HG03432 (cell line): ENCODE measurements around the gene HECW1.
A peak's percentile ranks its signal among the peaks of the same experiment; 100 is the strongest.
"Not testable (repeated sequence)": the region's sequence is repeated elsewhere in the genome, so short reads cannot be mapped to it uniquely, and the experiment has no call there.

Source experiments
- ATAC-seq: cut with Tn5 transposase; IDR thresholded peaks from one replicate; pipeline ENCODE4 v1.9.1; 2021; ENCODE audit warnings: mild to moderate bottlenecking, moderate library complexity; ENCODE audit not compliant: unreplicated experiment

Gene HECW1

GRCh38 chr7:43460733-43461348 lies 348.4 kb downstream of the HECW1 start:
- no peak for ATAC-seq

DNA sequence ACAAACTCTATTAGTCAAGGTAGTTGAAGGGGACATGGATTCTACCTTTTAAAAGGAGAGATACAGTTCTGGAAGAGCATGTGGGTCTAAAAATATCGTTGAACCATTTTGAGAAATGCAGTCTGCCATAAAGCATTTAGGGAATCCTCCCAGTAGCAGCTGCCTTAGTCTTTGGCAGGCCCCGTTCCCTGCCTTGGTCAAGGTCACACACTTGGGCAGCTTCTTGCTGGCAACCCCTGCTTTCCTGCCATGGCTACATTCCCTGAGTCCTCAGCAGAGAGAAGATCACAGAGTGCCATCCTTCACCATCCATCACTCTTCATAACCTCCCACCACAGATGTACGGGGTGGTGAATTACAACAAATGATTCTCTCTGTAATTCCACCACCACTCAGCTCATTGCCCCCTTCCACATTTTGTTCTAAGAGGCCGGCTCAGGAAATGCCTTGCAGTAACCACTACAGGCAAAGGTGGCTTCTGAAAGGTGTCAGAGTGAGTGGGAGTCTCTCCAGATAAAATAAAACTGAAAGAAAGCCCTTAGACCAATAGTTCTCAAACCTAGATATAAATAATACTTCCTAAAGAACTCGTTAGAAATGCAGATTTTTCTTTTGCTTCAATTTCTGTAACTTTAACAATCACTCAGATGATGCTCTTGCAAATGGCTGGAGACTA lies 349.0 kb downstream of the HECW1 start:
- peak; percentile 43 for ATAC-seq

DNA sequence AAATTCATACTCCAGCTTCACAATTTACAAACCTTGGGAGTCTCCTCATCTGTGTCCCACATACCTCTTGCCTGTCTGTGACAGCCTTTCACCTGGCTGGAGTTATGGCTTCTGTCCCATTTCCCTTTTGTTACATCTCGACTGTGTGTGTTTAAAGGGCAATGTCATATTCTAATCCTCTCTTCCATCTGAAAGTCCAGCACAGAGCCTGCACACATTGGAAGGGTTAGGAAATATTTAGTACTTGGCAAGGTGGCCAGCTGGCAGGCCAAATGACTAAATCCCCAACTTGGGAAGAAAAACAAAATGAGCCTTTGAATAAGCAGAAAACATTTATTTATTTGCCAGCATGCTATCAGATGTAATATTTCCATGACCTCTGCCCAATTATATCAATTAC lies 350.4 kb downstream of the HECW1 start:
- ATAC-seq, result no peak

- no peak for ATAC-seq
Measured at GRCh38 chr7:43463401-43463980, 351.0 kb downstream of the HECW1 start.

DNA sequence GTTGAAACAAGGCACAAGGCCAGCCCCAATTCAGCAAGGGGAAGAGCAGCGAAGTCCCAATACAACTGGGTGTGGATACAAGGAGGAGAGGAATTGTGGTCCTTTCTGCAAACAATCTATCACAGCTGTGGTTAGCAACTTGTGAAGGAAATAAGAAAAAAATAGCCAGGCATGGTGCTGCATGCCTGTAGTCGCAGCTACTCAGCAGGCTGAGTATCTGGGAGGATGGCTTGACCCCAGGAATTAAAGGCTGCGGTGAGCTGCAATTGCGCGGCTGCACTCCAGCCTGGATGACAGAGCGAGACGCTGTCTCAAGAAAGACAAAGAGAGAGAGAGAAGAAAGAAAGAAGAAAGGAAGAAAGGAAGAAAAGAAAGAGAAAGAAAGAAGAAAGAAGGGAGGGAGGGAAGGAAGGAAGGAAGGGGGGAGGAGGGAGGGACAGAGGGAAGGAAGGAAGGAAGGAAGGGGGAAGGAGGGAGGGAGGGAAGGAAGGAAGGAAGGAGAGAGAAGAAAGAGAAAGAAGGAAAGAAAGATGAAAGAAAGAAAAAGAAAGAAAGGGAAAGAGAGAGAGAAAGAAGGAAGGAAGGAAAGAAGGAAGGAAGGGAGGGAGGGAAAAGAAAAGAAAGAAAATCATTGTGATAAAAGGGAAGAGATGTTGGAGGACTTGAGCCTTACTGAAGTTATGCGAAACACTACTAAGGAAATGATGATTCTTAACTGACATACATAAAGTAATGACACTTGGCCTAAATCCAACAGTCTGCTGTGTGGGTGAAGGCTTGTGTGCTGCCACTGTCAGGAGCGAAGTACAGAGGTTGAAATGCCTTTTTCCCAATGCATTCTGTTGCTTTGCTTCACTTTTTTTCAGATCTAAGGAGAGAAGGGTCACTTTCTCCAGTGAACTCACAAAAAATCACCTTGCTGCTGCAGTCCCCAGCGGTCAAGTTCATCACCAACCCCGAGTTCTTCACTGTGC lies 353.4 kb downstream of the HECW1 start:
- ATAC-seq, result no peak

DNA sequence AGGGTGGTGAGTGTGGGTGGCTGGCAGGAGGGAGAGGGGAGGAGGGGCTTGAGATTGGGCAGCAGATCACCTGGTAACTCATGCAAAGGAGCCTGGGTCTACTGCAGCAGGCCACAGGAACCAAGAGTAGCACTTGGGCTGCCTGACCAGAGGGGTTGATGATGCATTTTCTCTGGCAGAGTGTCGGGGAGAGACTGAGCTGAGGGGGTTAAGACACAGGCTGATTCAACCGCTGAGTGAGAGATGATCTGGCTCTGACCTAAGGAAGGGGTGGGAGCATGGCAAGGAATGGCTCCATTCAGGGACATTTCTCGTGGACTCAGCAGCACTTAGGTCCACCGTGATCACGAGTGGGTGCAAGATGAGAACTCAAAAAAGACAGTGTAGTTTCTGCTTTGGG lies 355.0 kb downstream of the HECW1 start:
- no peak for ATAC-seq

DNA sequence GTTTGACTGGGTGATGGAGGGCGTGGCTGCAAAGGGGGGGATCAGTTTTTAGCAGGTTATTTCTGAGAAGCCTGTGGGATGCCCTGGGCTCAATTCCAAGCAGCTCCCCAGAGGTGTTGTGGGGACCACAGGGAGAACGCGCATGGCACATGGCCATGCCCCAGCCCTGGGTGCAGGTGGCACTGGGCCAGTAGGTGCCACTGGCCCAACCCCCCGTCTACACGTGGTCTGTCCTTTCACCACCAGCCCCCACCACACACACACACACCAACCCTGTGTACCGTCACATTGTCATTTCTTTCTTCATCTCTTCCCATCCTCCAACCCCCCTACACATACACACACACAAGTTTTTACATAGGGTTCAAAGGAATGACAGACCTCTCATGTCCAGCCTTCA lies 355.4 kb downstream of the HECW1 start:
- ATAC-seq, result no peak

- peak; percentile 76 for ATAC-seq
Measured at GRCh38 chr7:43469051-43469450, 356.6 kb downstream of the HECW1 start.

DNA sequence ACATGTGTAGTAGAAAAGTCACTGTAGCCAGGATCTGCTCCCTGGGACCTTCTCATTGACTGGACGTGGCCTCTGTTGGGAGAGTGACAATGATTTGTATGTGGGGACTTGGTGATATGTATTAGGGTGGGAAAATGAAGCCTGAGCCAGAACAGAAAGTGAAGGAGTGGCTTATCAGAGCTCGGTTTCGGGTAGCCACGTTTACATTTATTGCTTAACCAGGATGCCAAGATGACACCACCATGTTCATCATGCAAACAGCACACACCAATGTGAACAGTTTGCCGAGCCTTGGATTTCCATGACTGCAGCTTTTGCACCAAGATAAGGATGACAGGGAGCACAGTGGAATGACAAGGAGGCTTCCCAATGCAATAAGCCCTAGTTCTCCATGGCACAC lies 357.7 kb downstream of the HECW1 start:
- no peak for ATAC-seq

DNA sequence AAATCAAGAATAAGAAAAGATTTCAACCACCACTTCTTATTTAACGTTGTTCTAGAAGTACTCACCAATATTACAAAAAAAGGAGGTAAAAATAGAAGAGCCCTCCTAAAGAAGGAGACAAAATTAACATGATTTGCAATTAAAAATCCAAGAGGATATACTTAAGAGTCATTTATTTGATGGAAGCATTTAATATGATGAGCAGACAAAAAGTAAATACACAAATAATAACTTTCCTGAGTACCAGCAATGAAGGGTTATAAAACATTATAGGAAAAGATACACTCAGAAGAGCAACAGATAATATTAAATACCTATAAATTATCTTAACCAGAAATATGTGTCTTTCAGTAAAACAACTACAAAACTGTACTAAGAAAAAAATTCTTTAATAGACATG lies 363.5 kb downstream of the HECW1 start:
- ATAC-seq, result no peak

DNA sequence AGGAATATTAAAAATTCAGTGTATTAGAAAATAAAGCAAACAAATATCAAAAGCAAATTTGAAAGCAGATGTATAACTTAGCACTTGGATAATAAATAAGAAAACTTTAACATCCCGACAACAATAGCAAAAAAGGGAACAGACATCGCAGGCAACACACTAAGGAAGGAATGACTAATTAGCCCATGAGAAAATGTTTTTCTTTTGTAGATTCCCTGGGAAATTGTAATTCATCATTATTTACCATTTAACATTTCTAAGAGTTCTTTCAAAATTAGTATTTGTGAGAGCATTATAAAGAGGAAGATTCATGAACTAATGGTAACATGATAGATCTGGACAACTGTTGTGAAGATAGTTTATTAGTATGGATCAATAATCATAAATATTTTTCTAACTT lies 364.4 kb downstream of the HECW1 start:
- no peak for ATAC-seq

- ATAC-seq, result no peak
Measured at GRCh38 chr7:43479042-43479441, 366.6 kb downstream of the HECW1 start.

DNA sequence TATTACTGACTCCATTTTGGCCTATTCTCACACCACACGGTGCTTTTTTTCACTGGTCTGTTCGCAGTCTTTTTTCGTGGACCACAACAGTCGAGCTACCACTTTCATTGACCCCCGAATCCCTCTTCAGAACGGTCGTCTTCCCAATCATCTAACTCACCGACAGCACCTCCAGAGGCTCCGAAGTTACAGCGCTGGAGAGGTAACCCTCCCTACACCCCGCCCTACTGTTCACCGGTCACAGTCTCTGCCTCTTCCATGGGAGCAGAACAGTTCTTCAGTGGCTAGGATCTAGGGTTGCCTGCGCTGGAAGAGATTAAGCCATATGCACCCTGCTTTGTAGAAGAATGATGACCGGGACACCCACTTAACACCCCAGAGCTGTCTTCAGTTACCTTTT lies 367.1 kb downstream of the HECW1 start:
- no peak for ATAC-seq

- ATAC-seq, result no peak
Measured at GRCh38 chr7:43480581-43480980, 368.1 kb downstream of the HECW1 start.

GRCh38 chr7:43481902-43482678 lies 369.6 kb downstream of the HECW1 start:
- ATAC-seq, result no peak

GRCh38 chr7:43482679-43483252 lies 370.3 kb downstream of the HECW1 start:
- ATAC-seq, result no peak

DNA sequence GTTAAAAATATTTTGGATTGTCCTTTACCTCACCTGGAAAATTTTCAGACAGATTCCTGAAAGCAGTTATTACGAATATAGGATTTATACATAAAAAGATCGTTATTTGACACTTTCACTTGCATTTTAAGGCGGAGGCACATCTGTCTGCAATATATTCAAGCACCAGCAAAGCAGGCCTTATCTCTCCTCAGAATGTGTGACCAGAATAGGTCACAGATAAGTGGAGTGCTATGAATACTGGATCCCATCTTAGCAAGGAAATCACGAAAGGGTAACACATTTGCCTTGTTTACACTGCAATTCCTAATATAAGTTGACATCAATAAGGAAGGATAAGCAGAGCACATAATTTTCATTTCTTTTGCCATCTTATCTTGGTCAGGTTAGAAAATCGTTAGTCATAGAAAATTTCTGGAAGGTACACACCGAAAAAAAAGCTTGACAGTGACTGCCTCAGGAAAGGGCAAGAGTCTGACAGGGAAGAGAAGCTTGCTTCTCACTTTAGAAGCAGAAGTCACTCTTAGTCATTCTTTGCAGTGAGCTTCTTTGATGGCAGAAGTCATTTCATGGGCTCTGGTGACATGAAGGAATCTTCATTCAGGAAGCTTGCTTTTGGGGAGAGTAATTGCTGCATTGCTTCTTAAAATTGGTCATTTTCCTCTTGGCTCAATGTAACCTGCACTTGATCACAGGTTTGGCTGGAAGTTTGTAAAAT lies 372.4 kb downstream of the HECW1 start:
- no peak for ATAC-seq

GRCh38 chr7:43485580-43485979 lies 373.1 kb downstream of the HECW1 start:
- no peak for ATAC-seq

DNA sequence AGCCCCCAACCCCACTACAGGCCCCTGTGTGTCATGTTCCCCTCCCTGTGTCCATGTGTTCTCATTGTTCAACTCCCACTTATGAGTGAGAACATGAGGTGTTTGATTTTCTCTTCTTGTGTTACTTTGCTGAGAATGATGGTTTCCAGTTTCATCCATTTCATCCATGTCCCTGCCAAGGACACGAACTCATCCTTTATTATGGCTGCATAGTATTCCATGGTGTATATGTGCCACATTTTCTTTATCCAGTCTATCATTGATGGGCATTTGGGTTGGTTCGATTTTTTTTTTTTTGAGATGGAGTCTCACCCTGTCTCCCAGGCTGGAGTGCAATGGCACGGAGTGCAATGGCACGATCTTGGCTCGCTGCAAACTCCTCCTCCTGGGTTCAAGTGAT lies 373.6 kb downstream of the HECW1 start:
- ATAC-seq, result not testable (repeated sequence)

GRCh38 chr7:43486634-43487033 lies 374.2 kb downstream of the HECW1 start:
- ATAC-seq, result no peak
